Measurements from ENCODE around the gene ARMC8. TPM values are rescaled to one million over a fixed set of nuclear protein-coding genes. Genes with fewer than 3 reads are reported as not detected.

Gene ARMC8
- total RNA-seq, 1 donor from 2014 or later = 80.3 TPM

- H3K4me3 Mint-ChIP-seq = no peak overlapping the region
- H3K4me2 ChIP-seq = no peak overlapping the region
- no peaks in the 10 kb centered on the region for H3K4me1 Mint-ChIP-seq
- H3K36me3 Mint-ChIP-seq = peaks cover 14% of the 10 kb centered on the region
- no peaks in the 10 kb centered on the region for H3F3A ChIP-seq (ENCODE audit: low read depth)
- H3K4me1 ChIP-seq = no peaks in the 10 kb centered on the region
- no peak overlapping the region for H3K27ac Mint-ChIP-seq
- no peaks in the 10 kb centered on the region for H3K9me3 ChIP-seq (ENCODE audit: low read depth)
- no peak overlapping the region for H3K27ac ChIP-seq
- no peaks in the 10 kb centered on the region for H3K79me2 ChIP-seq (ENCODE audit: low read depth)
- no peaks in the 10 kb centered on the region for H4K20me1 ChIP-seq (ENCODE audit: low read depth)
- no peak overlapping the region for H3K9ac ChIP-seq
- H3K9me3 Mint-ChIP-seq = no peaks in the 10 kb centered on the region
- no peak overlapping the region for H3K4me3 ChIP-seq
- no peaks in the 10 kb centered on the region for H3K27me3 Mint-ChIP-seq (ENCODE audit: insufficient read depth, low read depth)
- H2AFZ ChIP-seq (replicated peaks) = no peak overlapping the region
- no peak for TF ChIP-seq CTCF (IDR thresholded peaks at IDR 0.05)
- TF ChIP-seq EZH2 (IDR thresholded peaks at IDR 0.05) = no peak
- H3K36me3 ChIP-seq = peaks cover 34% of the 10 kb centered on the region
- no peak for DNase-seq (ENCODE audit: low spot score)
- no peaks in the 10 kb centered on the region for H3K27me3 ChIP-seq
These were observed 54.6 kb downstream of the ARMC8 start for GRCh38 chr3:138241676-138242075.

- no peaks in the 10 kb centered on the region for H3K79me2 ChIP-seq (ENCODE audit: low read depth)
- no peak overlapping the region for H2AFZ ChIP-seq (replicated peaks)
- no peaks in the 10 kb centered on the region for H3K27me3 ChIP-seq
- H3K27ac Mint-ChIP-seq = no peak overlapping the region
- H3K4me2 ChIP-seq = no peak overlapping the region
- no peak overlapping the region for H3K27ac ChIP-seq
- no peaks in the 10 kb centered on the region for H4K20me1 ChIP-seq (ENCODE audit: low read depth)
- H3K4me1 Mint-ChIP-seq = no peaks in the 10 kb centered on the region
- H3K4me3 ChIP-seq = no peak overlapping the region
- H3K36me3 Mint-ChIP-seq = peaks cover 17% of the 10 kb centered on the region
- H3K27me3 Mint-ChIP-seq (ENCODE audit: insufficient read depth, low read depth) = no peaks in the 10 kb centered on the region
- H3K36me3 ChIP-seq = peaks cover 27% of the 10 kb centered on the region
- H3K4me1 ChIP-seq = no peaks in the 10 kb centered on the region
- H3K9me3 Mint-ChIP-seq = no peaks in the 10 kb centered on the region
- H3F3A ChIP-seq (ENCODE audit: low read depth) = no peaks in the 10 kb centered on the region
- no peak overlapping the region for H3K4me3 Mint-ChIP-seq
- no peak for DNase-seq (ENCODE audit: low spot score)
- TF ChIP-seq CTCF (IDR thresholded peaks at IDR 0.05) = no peak
- TF ChIP-seq EZH2phosphoT487 (IDR thresholded peaks at IDR 0.05) = no peak
- TF ChIP-seq EZH2 (IDR thresholded peaks at IDR 0.05) = no peak
- H3K9ac ChIP-seq = no peak overlapping the region
- H3K9me3 ChIP-seq (ENCODE audit: low read depth) = no peaks in the 10 kb centered on the region
These were observed 55.4 kb downstream of the ARMC8 start for GRCh38 chr3:138242466-138242865.

GRCh38 chr3:138245026-138245425 lies 57.9 kb downstream of the ARMC8 start:
- H3K4me1 Mint-ChIP-seq = no peaks in the 10 kb centered on the region

More at GRCh38 chr3:138245026-138245425, 57.9 kb downstream of the ARMC8 start:
- Mint-ChIP-seq H3K27ac (no peak overlapping the region), H3K4me3 (no peak overlapping the region), H3K27me3 (ENCODE audit: insufficient read depth, low read depth) (no peaks in the 10 kb centered on the region), H3K36me3 (peaks cover 31% of the 10 kb centered on the region), H3K9me3 (no peaks in the 10 kb centered on the region)
- Histone ChIP-seq H3K9ac (no peak overlapping the region), H3F3A (ENCODE audit: low read depth) (no peaks in the 10 kb centered on the region), H3K4me2 (no peak overlapping the region), H3K4me1 (no peaks in the 10 kb centered on the region), H2AFZ (replicated peaks) (no peak overlapping the region), H3K36me3 (peaks cover 10% of the 10 kb centered on the region), H4K20me1 (ENCODE audit: low read depth) (no peaks in the 10 kb centered on the region), H3K4me3 (no peak overlapping the region), H3K27ac (no peak overlapping the region), H3K9me3 (ENCODE audit: low read depth) (no peaks in the 10 kb centered on the region), H3K79me2 (ENCODE audit: low read depth) (no peaks in the 10 kb centered on the region), H3K27me3 (no peaks in the 10 kb centered on the region)
- no peak for DNase-seq (ENCODE audit: low spot score)
- no peak for TF ChIP-seq EZH2 (IDR thresholded peaks at IDR 0.05)
- no peak for TF ChIP-seq EZH2phosphoT487 (IDR thresholded peaks at IDR 0.05)
- no peak for TF ChIP-seq CTCF (IDR thresholded peaks at IDR 0.05)

Data from neural progenitor cell (in vitro differentiated cells).